HL-60 (cell line): ENCODE measurements around the gene PPP3CA.
A peak's percentile ranks its signal among the peaks of the same experiment; 100 is the strongest.

Experiments
- DNase-seq, 2 experiments: peaks; one replicate each; pipeline ENCODE4 v3.0.0-alpha.2; 2010 to 2020; ENCODE audit warnings: low read depth in 1 of 2, low spot score in 1 of 2
- H3K27ac ChIP-seq: fragments of 250-450 bp; sonication (Bioruptor Pico); replicated peaks from 2 replicates; pipeline ENCODE4 v1.5.1; 2020; ENCODE audit warnings: mild to moderate bottlenecking, moderate library complexity
- H3K27me3 ChIP-seq: fragments of 250-450 bp; sonication (Bioruptor Pico); 2 replicates; pipeline ENCODE4 v1.5.1; 2021; ENCODE audit warnings: mild to moderate bottlenecking, moderate library complexity; ENCODE audit not compliant: insufficient read depth, poor library complexity, severe bottlenecking
- H3K4me3 ChIP-seq: replicated peaks from 2 replicates; pipeline ENCODE4 v1.5.1; 2011; ENCODE audit warnings: mild to moderate bottlenecking, control low read depth, low read length; ENCODE audit not compliant: insufficient read depth
- CTCF ChIP-seq: IDR thresholded peaks from one replicate; pipeline ENCODE4 v1.5.1; 2011; ENCODE audit warnings: low read length, control low read depth, inconsistent platforms; ENCODE audit not compliant: insufficient read depth
- GABPA ChIP-seq: IDR thresholded peaks from 2 replicates; pipeline ENCODE4 v1.6.1; 2012; ENCODE audit warnings: low read depth
- POLR2AphosphoS5 ChIP-seq: IDR thresholded peaks from 2 replicates; pipeline ENCODE4 v1.6.1; 2012; ENCODE audit warnings: low read depth
- REST ChIP-seq: IDR thresholded peaks from 2 replicates; pipeline ENCODE4 v1.6.1; 2012; ENCODE audit warnings: low read depth; ENCODE audit not compliant: insufficient replicate concordance
- SPI1 ChIP-seq: IDR thresholded peaks from 2 replicates; pipeline ENCODE4 v1.6.1; 2012; ENCODE audit warnings: low read depth, mild to moderate bottlenecking, borderline replicate concordance

The PPP3CA gene

DNA sequence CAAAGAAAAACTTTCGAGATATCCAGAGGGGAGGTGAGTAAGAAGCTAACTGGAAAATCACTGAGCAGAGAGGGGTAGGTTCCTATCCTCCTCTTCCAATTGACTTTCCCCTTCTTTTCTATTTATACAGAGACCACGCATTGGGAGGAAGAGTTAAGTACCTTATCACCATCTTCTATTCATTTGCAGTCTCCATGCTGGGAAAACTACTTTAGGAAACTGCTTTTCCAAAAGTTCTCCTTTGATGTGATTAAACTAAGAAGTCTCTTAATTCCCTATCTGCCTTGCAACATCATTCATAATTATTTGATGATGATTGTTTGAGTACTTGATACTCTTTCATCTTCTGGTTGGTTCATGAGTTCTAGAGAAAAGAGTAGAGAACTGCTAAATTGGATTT lies 306.6 kb downstream of the PPP3CA start:
- Histone ChIP-seq H3K27me3 (no peaks in the 10 kb centered on the region), H3K27ac (no peak overlapping the region), H3K4me3 (no peak overlapping the region)
- no peak for DNase-seq
- no peak for TF ChIP-seq SPI1
- no peak for TF ChIP-seq REST
- TF ChIP-seq POLR2AphosphoS5, result no peak
- TF ChIP-seq CTCF, result no peak
- no peak for TF ChIP-seq GABPA

GRCh38 chr4:101039367-101039766 lies 308.0 kb downstream of the PPP3CA start:
- H3K27me3 ChIP-seq, result no peaks in the 10 kb centered on the region
- TF ChIP-seq CTCF (no peak), POLR2AphosphoS5 (no peak)
- no peak for DNase-seq
- no peak overlapping the region for H3K27ac ChIP-seq
- no peak overlapping the region for H3K4me3 ChIP-seq

GRCh38 chr4:101037938-101038413 lies 309.4 kb downstream of the PPP3CA start:
- Histone ChIP-seq H3K27me3 (no peaks in the 10 kb centered on the region), H3K4me3 (no peak overlapping the region), H3K27ac (peak overlapping the region; percentile 59)
- DNase-seq, result peak in 1 of 2 experiments; percentile 74
- TF ChIP-seq SPI1, result no peak
- TF ChIP-seq GABPA, result no peak
- no peak for TF ChIP-seq CTCF
- no peak for TF ChIP-seq POLR2AphosphoS5

DNA sequence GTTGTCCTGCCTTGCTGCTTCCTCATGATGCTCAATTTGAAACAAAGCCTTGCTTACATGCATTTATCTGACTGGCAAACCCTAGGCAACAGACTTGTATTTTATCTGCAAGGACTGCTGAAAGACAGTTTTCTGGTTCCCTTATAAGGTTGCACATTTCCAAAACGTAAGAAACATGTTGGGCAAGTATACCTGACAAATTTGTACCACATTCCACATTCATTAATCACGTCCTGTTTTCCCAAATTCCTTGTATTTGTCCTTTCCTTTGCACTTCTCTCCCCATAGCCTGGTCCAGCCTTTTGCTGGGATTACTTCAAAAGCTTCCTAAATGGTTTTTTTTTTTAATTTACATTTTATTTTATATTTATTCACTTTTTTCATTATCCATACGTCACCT lies 310.1 kb downstream of the PPP3CA start:
- no peak for TF ChIP-seq CTCF
- TF ChIP-seq SPI1, result no peak
- no peak for TF ChIP-seq GABPA
- no peak for TF ChIP-seq POLR2AphosphoS5
- Histone ChIP-seq H3K4me3 (no peak overlapping the region), H3K27me3 (no peaks in the 10 kb centered on the region), H3K27ac (peak overlapping the region; percentile 59)
- peak in 1 of 2 experiments; percentile 6 for DNase-seq
